Fibroblast of lung (primary cell): ENCODE measurements around the gene EPHB1.

Experiments used
- EZH2 ChIP-seq: IDR thresholded peaks from 2 replicates; pipeline ENCODE4 v1.5.1; 2012; ENCODE audit warnings: low read length, control low read depth, mild to moderate bottlenecking; ENCODE audit errors: missing control alignments
- TF ChIP-seq, protein P1 (sequence below), 2 donors: IDR thresholded peaks in 1 of 2; conservative IDR thresholded peaks in 1 of 2; 1 replicate in 1 of 2; 2 replicates in 1 of 2; pipeline ENCODE4 v1.5.1; 2011 to 2012; ENCODE audit warnings: low read length in 2 of 2, control low read depth in 1 of 2, inconsistent platforms in 1 of 2, low read depth in 1 of 2, mild to moderate bottlenecking in 1 of 2

DNA sequence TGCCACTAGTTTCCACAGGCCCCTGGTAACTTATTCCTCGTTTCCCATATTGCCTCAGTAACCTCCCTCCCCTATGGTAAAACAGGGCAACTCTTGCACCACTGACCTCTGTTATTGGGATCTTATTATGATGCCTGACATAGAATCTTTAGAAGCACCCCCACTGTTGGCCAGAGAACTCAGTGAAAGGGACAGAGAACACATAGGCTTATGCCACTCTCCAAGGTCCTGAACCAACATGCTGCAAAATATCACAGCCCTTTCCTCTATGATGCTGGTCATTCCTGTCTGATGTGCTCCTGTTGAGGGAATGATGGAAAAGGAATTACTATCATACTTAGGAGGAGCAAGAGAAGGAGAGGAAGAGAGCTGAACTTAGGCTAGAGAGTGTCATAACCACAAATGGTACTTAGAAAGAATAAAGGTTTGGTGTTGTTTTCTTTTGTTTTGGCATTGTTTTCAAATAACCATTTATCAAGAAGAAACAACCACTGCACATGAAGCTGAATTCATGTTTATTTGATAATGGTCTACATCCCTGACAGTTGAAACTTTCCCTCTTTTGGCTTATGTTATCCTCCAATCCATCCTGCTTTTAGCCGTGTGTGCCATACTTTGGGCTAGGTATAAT lies 330.2 kb downstream of the EPHB1 start:
- TF ChIP-seq, protein P1, sequence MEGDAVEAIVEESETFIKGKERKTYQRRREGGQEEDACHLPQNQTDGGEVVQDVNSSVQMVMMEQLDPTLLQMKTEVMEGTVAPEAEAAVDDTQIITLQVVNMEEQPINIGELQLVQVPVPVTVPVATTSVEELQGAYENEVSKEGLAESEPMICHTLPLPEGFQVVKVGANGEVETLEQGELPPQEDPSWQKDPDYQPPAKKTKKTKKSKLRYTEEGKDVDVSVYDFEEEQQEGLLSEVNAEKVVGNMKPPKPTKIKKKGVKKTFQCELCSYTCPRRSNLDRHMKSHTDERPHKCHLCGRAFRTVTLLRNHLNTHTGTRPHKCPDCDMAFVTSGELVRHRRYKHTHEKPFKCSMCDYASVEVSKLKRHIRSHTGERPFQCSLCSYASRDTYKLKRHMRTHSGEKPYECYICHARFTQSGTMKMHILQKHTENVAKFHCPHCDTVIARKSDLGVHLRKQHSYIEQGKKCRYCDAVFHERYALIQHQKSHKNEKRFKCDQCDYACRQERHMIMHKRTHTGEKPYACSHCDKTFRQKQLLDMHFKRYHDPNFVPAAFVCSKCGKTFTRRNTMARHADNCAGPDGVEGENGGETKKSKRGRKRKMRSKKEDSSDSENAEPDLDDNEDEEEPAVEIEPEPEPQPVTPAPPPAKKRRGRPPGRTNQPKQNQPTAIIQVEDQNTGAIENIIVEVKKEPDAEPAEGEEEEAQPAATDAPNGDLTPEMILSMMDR (conservative IDR thresholded peaks at IDR 0.05 in 1 of 2, IDR thresholded peaks at IDR 0.05 in 1 of 2; ENCODE audit: low read depth in 1 of 2, low read length in 2 of 2), result no peak
- no peak for TF ChIP-seq EZH2
